Ishikawa (cell line): ENCODE measurements around the gene ZDHHC12.

Experiments used
- CEBPB ChIP-seq: IDR thresholded peaks from 2 replicates; pipeline ENCODE4 v1.6.1; 2012
- CREB1 ChIP-seq: IDR thresholded peaks from 2 replicates; pipeline ENCODE4 v1.6.1; 2012; ENCODE audit warnings: low read depth
- EGR1 ChIP-seq: IDR thresholded peaks from 2 replicates; pipeline ENCODE4 v1.6.1; 2012
- EP300 ChIP-seq: IDR thresholded peaks from 2 replicates; pipeline ENCODE4 v1.6.1; 2012; ENCODE audit warnings: borderline replicate concordance
- FOXM1 ChIP-seq: IDR thresholded peaks from 2 replicates; pipeline ENCODE4 v1.6.1; 2012; ENCODE audit warnings: low read depth, borderline replicate concordance
- NFIC ChIP-seq: IDR thresholded peaks from 2 replicates; pipeline ENCODE4 v1.6.1; 2012
- RAD21 ChIP-seq: IDR thresholded peaks from 2 replicates; pipeline ENCODE4 v1.6.1; 2012; ENCODE audit warnings: low read depth
- REST ChIP-seq: IDR thresholded peaks from 2 replicates; pipeline ENCODE4 v1.6.1; 2012; ENCODE audit warnings: low read depth, mild to moderate bottlenecking
- TAF1 ChIP-seq: IDR thresholded peaks from 2 replicates; pipeline ENCODE4 v1.6.1; 2012; ENCODE audit warnings: low read depth, mild to moderate bottlenecking
- TCF12 ChIP-seq: IDR thresholded peaks from 2 replicates; pipeline ENCODE4 v1.6.1; 2012; ENCODE audit warnings: low read depth
- TEAD4 ChIP-seq: IDR thresholded peaks from 2 replicates; pipeline ENCODE4 v1.6.1; 2012
- USF1 ChIP-seq: IDR thresholded peaks from 2 replicates; pipeline ENCODE4 v1.6.1; 2012
- YY1 ChIP-seq: IDR thresholded peaks from 2 replicates; pipeline ENCODE4 v1.6.1; 2012; ENCODE audit warnings: low read depth
- ZBTB7A ChIP-seq: IDR thresholded peaks from 2 replicates; pipeline ENCODE4 v1.6.1; 2012; ENCODE audit warnings: low read depth
- TF ChIP-seq, protein P1 (sequence below): IDR thresholded peaks from 2 replicates; pipeline ENCODE4 v1.6.1; 2012

Gene ZDHHC12

DNA sequence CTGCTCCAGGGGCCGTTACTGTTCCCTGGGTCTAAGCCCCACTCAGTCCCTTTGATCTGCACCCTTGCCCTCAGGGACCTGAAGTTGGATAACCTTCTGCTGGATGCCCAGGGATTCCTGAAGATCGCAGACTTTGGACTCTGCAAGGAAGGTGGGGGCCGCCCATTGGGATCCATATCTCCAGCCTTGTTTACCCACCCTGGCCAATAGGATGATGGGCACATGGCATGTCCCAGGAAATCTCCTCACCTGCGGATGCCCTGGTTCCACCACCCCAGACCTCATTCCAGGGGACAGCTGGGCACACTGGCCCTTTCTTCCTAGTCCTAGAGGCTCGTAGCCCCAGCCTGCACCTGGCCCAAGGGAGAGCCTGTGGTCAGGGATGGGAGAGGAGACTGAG, 5.5 kb downstream of the ZDHHC12 start:
- no peak for TF ChIP-seq TAF1

DNA sequence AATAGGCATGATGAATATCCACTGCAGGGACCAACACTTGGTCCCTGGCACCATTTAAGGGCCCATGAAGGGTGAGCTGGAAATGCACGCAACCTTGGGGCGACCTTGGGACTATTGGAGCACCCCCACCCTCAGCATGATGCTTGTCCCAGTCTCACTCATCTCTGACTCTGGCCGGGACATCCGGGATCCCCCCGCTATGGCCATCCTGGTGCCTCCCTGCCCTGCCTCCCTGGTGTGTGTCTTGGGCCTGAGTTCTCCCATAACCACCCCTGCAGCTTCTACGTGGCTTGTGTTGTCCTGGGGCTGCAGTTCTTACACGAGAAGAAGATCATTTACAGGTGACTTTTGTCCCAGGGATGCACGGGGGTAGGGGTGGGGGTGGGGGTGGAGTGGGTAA, 5.9 kb downstream of the ZDHHC12 start:
- TF ChIP-seq EGR1 (no peak), FOXM1 (no peak), TAF1 (no peak), RAD21 (no peak), TEAD4 (no peak), REST (no peak), CEBPB (no peak), EP300 (no peak), TCF12 (no peak), CREB1 (no peak)

GRCh38 chr9:128716581-128717254, 7.2 kb downstream of the ZDHHC12 start:
- no peak for TF ChIP-seq TAF1
- TF ChIP-seq TCF12, result no peak
- TF ChIP-seq, protein P1, sequence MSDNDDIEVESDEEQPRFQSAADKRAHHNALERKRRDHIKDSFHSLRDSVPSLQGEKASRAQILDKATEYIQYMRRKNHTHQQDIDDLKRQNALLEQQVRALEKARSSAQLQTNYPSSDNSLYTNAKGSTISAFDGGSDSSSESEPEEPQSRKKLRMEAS, result no peak
- TF ChIP-seq NFIC, result no peak
- no peak for TF ChIP-seq FOXM1
- no peak for TF ChIP-seq ZBTB7A
- no peak for TF ChIP-seq EGR1
- TF ChIP-seq CREB1, result no peak
- TF ChIP-seq REST, result no peak
- no peak for TF ChIP-seq EP300
- no peak for TF ChIP-seq TEAD4
- no peak for TF ChIP-seq RAD21

DNA sequence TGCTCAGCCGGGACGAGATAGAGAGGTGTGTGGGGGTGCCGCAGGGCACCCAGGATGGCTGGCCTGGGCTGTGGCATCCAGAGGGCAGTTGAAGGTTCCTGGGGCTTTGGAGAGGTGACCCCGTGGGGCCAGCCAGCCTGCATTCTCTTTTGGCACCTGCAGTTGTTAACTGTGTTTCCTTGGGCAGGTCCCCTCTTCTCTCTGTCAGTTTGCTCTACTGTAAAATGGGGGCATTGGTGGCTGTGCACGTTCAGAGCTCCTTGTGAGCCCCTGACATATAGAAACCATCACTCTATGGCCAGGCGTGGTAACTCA, 8.5 kb downstream of the ZDHHC12 start:
- TF ChIP-seq NFIC, result no peak

- TF ChIP-seq YY1 (no peak), USF1 (no peak), EP300 (no peak), ZBTB7A (no peak), TCF12 (no peak), RAD21 (no peak), FOXM1 (no peak), REST (no peak), TAF1 (no peak), TEAD4 (no peak), CREB1 (no peak), NFIC (no peak), EGR1 (no peak), CEBPB (no peak)
- TF ChIP-seq, protein P1, result no peak
Observed at GRCh38 chr9:128714586-128715435, 9.1 kb downstream of the ZDHHC12 start.
